ENCODE results near the gene CD320. TPM values are rescaled to one million over a fixed set of nuclear protein-coding genes. Genes with fewer than 3 reads are reported as not detected.

Gene CD320
- total and polyA plus RNA-seq, 2 donors (not counting 1 experiment from before 2014, with no cell fraction given) = 30.5 to 32.6 TPM

DNA sequence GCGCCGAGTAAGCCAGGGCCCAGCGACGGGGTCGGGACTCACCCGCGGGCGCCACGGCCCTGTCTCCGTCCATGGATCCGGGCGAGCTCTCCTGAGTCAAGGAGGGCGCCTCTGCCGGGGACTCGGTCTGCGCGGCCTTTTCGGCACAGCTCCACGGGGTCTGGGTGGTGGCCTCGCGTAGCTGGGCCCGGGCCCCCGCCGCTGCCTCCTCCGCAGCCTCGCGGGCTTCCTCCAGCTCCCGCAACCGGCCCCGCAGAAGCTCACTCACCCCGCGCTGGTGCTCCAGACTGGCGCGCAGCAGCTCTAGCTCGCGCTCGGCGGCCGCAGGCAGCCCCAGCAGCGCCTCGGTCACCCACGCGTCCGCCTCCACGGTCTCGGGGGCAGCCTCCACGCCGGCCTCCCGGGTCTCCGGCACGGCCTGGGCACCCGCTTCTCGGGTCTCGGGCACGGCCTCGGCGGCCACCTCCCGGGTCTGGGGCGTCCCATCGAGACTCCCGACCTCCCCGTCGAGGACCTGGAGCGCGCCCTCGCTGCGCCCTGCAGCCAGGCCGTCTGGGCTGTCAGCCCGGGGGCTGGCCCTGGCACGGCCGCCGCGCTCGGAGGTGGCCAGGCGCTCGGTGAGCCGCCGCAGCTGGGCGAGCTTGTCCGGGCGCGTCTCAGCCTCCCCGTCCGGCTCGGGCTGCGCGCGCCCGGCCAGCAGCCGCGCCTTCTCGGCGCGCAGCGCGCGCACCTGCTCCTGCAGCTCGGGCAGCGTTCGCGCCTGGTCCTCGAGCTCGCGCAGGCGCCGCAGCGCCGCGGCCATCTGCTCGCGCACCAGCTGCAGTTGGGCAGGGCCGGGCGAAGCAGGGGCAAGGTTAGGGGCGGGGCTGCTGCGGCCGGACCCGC is 26.5 kb upstream of the CD320 start:
- H3K9ac ChIP-seq (ENCODE audit: low read length) = peak overlapping the region; percentile 32
- no peaks in the 10 kb centered on the region for H3K79me2 ChIP-seq (ENCODE audit: control insufficient read depth, insufficient read depth, low read length)
- no peaks in the 10 kb centered on the region for H4K20me1 ChIP-seq (ENCODE audit: control insufficient read depth, insufficient read depth, low read length, poor library complexity, severe bottlenecking)
- TF ChIP-seq, protein P1, sequence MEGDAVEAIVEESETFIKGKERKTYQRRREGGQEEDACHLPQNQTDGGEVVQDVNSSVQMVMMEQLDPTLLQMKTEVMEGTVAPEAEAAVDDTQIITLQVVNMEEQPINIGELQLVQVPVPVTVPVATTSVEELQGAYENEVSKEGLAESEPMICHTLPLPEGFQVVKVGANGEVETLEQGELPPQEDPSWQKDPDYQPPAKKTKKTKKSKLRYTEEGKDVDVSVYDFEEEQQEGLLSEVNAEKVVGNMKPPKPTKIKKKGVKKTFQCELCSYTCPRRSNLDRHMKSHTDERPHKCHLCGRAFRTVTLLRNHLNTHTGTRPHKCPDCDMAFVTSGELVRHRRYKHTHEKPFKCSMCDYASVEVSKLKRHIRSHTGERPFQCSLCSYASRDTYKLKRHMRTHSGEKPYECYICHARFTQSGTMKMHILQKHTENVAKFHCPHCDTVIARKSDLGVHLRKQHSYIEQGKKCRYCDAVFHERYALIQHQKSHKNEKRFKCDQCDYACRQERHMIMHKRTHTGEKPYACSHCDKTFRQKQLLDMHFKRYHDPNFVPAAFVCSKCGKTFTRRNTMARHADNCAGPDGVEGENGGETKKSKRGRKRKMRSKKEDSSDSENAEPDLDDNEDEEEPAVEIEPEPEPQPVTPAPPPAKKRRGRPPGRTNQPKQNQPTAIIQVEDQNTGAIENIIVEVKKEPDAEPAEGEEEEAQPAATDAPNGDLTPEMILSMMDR (IDR thresholded peaks at IDR 0.05) = no peak
- no peak for TF ChIP-seq EZH2 (IDR thresholded peaks at IDR 0.05; ENCODE audit: borderline replicate concordance, insufficient read depth, low read depth, low read length, poor library complexity, severe bottlenecking)
- peak overlapping the region; percentile 38 for H2AFZ ChIP-seq (ENCODE audit: insufficient read depth, low read depth, low read length, poor library complexity, severe bottlenecking)
- H3K36me3 ChIP-seq (replicated peaks in 1 of 2; ENCODE audit: control extremely low read depth in 1 of 2, control insufficient read depth in 1 of 2, extremely low read depth in 1 of 2, insufficient read depth in 2 of 2, low read length in 1 of 2) = no peaks in the 10 kb centered on the region
- peaks cover 0 to 10% (median 0%) of the 10 kb centered on the region in 3 donors for H3K9me3 ChIP-seq (ENCODE audit: control extremely low read depth in 1 of 3, control insufficient read depth in 2 of 3, insufficient read depth in 1 of 3, low read length in 2 of 3)
- WGBS (ENCODE audit: insufficient coverage) = 7% methylated on average over 117 of the region's 117 CpGs
- Mint-ChIP-seq H3K9me3 (ENCODE audit: insufficient read depth) (no peaks in the 10 kb centered on the region), H3K27me3 (peaks cover 21% of the 10 kb centered on the region), H3K4me3 (peak overlapping the region; percentile 34), H3K27ac (no peak overlapping the region), H3K4me1 (peaks cover 6% of the 10 kb centered on the region)
- ATAC-seq (ENCODE audit: low read depth) = peak; percentile 21
- ChIA-PET POLR2A (interaction anchor here (1.0 to 1.7 kb wide), 3 partner anchors 9 to 14 kb away, joined by 3 to 5 read pairs (median 4); partner anchors contain the start of genes NDUFA7 and RPS28), CTCF (interaction anchor here (1.0 to 2.1 kb wide), 4 partner anchors 13 to 24 kb away, joined by 3 to 10 read pairs (median 4); no protein-coding TSS in a partner anchor)
- H3K4me3 ChIP-seq (ENCODE audit: control extremely low read depth in 1 of 5, extremely low read depth in 1 of 5, insufficient read depth in 1 of 5, low read depth in 2 of 5, low read length in 4 of 5) = peak overlapping the region in 2 of 5 experiments; percentile 12 to 46
- H3K4me2 ChIP-seq (replicated peaks; ENCODE audit: low read depth, low read length, poor library complexity, severe bottlenecking) = peak overlapping the region; percentile 79
- intact Hi-C loops (cut with micrococcal nuclease) = no loop called here
- no peak overlapping the region for H3K27ac ChIP-seq (ENCODE audit: low read length in 2 of 2)
- H3K4me1 ChIP-seq (ENCODE audit: control insufficient read depth in 2 of 2, insufficient read depth in 2 of 2, low read length in 2 of 2) = peaks cover 5 to 16% of the 10 kb centered on the region in 2 donors
- H3K27me3 ChIP-seq (replicated peaks in 1 of 4; ENCODE audit: control extremely low read depth in 1 of 4, control insufficient read depth in 3 of 4, insufficient read depth in 4 of 4, low read length in 3 of 4) = peaks cover 0 to 37% (median 12%) of the 10 kb centered on the region in 4 experiments
- no peak for DNase-seq

All from B cell (primary cell).